ENCODE data around the gene RNF213.

RNF213 gene

GRCh38 chr17:80311216-80311827, 50.7 kb downstream of the RNF213 start:
- no peak for TF ChIP-seq CTCF (IDR thresholded peaks at IDR 0.05)

- no peak for TF ChIP-seq CTCF (IDR thresholded peaks at IDR 0.05)
Observed at GRCh38 chr17:80312621-80313135, 52.0 kb downstream of the RNF213 start.

GRCh38 chr17:80313160-80313829, 52.6 kb downstream of the RNF213 start:
- TF ChIP-seq CTCF (IDR thresholded peaks at IDR 0.05), result no peak

GRCh38 chr17:80315517-80316182, 55.0 kb downstream of the RNF213 start:
- no peak for TF ChIP-seq CTCF (IDR thresholded peaks at IDR 0.05)

- TF ChIP-seq CTCF (IDR thresholded peaks at IDR 0.05), result no peak
Observed at GRCh38 chr17:80316431-80316830, 55.8 kb downstream of the RNF213 start.

- TF ChIP-seq CTCF (IDR thresholded peaks at IDR 0.05), result no peak
Observed at GRCh38 chr17:80316927-80317705, 56.5 kb downstream of the RNF213 start.

GRCh38 chr17:80317706-80317980, 57.0 kb downstream of the RNF213 start:
- no peak for TF ChIP-seq CTCF (IDR thresholded peaks at IDR 0.05)
